ENCODE measurements around the gene NF1. TPM values are rescaled to one million over a fixed set of nuclear protein-coding genes. Genes with fewer than 3 reads are reported as not detected.

The NF1 gene
- polyA plus RNA-seq, 1 of the 3 experiments (the other 2 are of a cell fraction): 19.6 TPM

- CTCF ChIA-PET: interaction anchor here (1.4 to 3.9 kb wide), 7 partner anchors 11 to 464 kb away, joined by 3 to 18 read pairs (median 5); no protein-coding TSS in a partner anchor
Measured at GRCh38 chr17:31393749-31394146, 299.0 kb downstream of the NF1 start.

DNA sequence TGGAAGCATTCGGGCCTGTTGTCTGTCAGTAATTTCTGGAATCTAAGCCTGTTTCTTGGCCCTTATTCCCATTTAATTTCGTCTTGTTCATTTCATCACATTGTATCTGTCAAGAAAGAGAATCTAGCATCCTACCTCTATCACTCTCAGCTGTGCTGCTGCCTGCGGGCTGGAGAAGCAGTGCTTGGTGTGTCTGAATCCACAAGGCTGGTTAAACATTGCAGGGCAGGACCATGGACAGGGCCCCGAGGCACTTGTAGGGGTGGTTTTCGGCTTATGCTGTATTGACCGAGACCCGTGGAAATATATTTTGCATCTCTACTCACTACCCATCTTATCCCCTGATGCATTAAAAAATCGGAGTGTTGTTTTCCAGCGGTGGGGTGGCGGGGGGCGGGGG is 299.8 kb downstream of the NF1 start:
- WGBS (ENCODE audit: low lambda C conversion rate): 69% methylated on average over 11 of the region's 11 CpGs
- TF ChIP-seq MAX (IDR thresholded peaks at IDR 0.05; ENCODE audit: low read depth): no peak
- TF ChIP-seq MXI1 (IDR thresholded peaks at IDR 0.05; ENCODE audit: low read depth, low read length): no peak
- TF ChIP-seq POLR2AphosphoS5 (IDR thresholded peaks at IDR 0.05; ENCODE audit: low read depth, low read length): no peak
- no peak for TF ChIP-seq MEF2A (IDR thresholded peaks at IDR 0.05; ENCODE audit: borderline replicate concordance, low read depth)
- TF ChIP-seq GABPA (IDR thresholded peaks at IDR 0.05; ENCODE audit: low read depth): no peak
- peak; percentile 99 for TF ChIP-seq REST (IDR thresholded peaks at IDR 0.05; ENCODE audit: low read depth, low read length)
- no peak for TF ChIP-seq FOSL2 (IDR thresholded peaks at IDR 0.05; ENCODE audit: borderline replicate concordance, low read depth)
- peak; percentile 4; the same call in 1 of the 2 replicates for TF ChIP-seq RAD21 (IDR thresholded peaks at IDR 0.05; ENCODE audit: low read length)
- TF ChIP-seq NFIC (IDR thresholded peaks at IDR 0.05; ENCODE audit: borderline replicate concordance): no peak
- TF ChIP-seq NRF1 (IDR thresholded peaks at IDR 0.05; ENCODE audit: low read depth, low read length): no peak
- TF ChIP-seq YY1 (IDR thresholded peaks at IDR 0.05; ENCODE audit: low read depth): no peak
- CTCF ChIA-PET: interaction anchor here (1.4 to 1.5 kb wide), 5 partner anchors 43 to 464 kb away, joined by 3 to 6 read pairs (median 3); no protein-coding TSS in a partner anchor

More at GRCh38 chr17:31393749-31394146, 299.0 kb downstream of the NF1 start:
- WGBS (ENCODE audit: low lambda C conversion rate): 82% methylated on average over 7 of the region's 7 CpGs
- Histone ChIP-seq H3K9me2 (no peaks in the 10 kb centered on the region), H3K27ac (ENCODE audit: low read depth in 2 of 2, low read length in 1 of 2) (no peak overlapping the region), H3K27me3 (ENCODE audit: insufficient read depth) (no peaks in the 10 kb centered on the region), H4K20me1 (ENCODE audit: insufficient read depth) (no peaks in the 10 kb centered on the region), H3K9me3 (no peaks in the 10 kb centered on the region), H3F3A (replicated peaks; ENCODE audit: insufficient read depth) (peaks cover 3% of the 10 kb centered on the region), H3K4me2 (no peak overlapping the region), H3K4me1 (ENCODE audit: control insufficient read depth in 1 of 2, insufficient read depth in 2 of 2, low read depth in 1 of 2, low read length in 1 of 2) (peaks cover 0 to 39% of the 10 kb centered on the region in 2 experiments; a peak in 2 of 4 replicates), H3K9ac (no peak overlapping the region), H3K36me3 (replicated peaks in 1 of 2; ENCODE audit: control insufficient read depth in 1 of 2, insufficient read depth in 2 of 2, low read length in 1 of 2) (no peaks in the 10 kb centered on the region), H2AFZ (ENCODE audit: low read depth) (no peak overlapping the region), H3K79me2 (ENCODE audit: insufficient read depth) (no peaks in the 10 kb centered on the region), H3K4me3 (ENCODE audit: low read depth in 2 of 2, low read length in 1 of 2) (no peak overlapping the region)
- TF ChIP-seq RXRA (IDR thresholded peaks at IDR 0.05; ENCODE audit: borderline replicate concordance, low read depth): no peak
- TF ChIP-seq, protein P1, sequence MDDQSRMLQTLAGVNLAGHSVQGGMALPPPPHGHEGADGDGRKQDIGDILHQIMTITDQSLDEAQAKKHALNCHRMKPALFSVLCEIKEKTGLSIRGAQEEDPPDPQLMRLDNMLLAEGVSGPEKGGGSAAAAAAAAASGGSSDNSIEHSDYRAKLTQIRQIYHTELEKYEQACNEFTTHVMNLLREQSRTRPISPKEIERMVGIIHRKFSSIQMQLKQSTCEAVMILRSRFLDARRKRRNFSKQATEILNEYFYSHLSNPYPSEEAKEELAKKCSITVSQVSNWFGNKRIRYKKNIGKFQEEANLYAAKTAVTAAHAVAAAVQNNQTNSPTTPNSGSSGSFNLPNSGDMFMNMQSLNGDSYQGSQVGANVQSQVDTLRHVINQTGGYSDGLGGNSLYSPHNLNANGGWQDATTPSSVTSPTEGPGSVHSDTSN (IDR thresholded peaks at IDR 0.05): no peak
- no peak for TF ChIP-seq MXI1 (IDR thresholded peaks at IDR 0.05; ENCODE audit: low read depth, low read length)
- TF ChIP-seq GABPA (IDR thresholded peaks at IDR 0.05; ENCODE audit: low read depth): no peak
- TF ChIP-seq GATA2 (CRISPR knock-in tag; IDR thresholded peaks at IDR 0.05): no peak
- no peak for TF ChIP-seq USF1 (IDR thresholded peaks at IDR 0.05; ENCODE audit: borderline replicate concordance, low read depth)
- TF ChIP-seq EZH2phosphoT487 (IDR thresholded peaks at IDR 0.05; ENCODE audit: borderline replicate concordance, low read depth): no peak
- no peak for TF ChIP-seq TAF1 (IDR thresholded peaks at IDR 0.05; ENCODE audit: borderline replicate concordance, low read depth, low read length)
- no peak for TF ChIP-seq NRF1 (IDR thresholded peaks at IDR 0.05; ENCODE audit: low read depth, low read length)
- no peak for TF ChIP-seq POLR2AphosphoS5 (IDR thresholded peaks at IDR 0.05; ENCODE audit: low read depth, low read length)
- no peak for TF ChIP-seq RAD21 (IDR thresholded peaks at IDR 0.05; ENCODE audit: low read length)
- DNase-seq: no peak
- POLR2A ChIA-PET: interaction anchor here (0.9 to 1.3 kb wide), 2 partner anchors 12 to 124 kb away, joined by 4 read pairs; no protein-coding TSS in a partner anchor

More for the DNA sequence above, 299.8 kb downstream of the NF1 start:
- no peak overlapping the region for H3K4me2 ChIP-seq
- no peaks in the 10 kb centered on the region for H3K27me3 ChIP-seq (ENCODE audit: insufficient read depth)
- H3K79me2 ChIP-seq (ENCODE audit: insufficient read depth): no peaks in the 10 kb centered on the region
- peaks cover 0 to 37% of the 10 kb centered on the region in 2 experiments; a peak in 2 of 4 replicates for H3K4me1 ChIP-seq (ENCODE audit: control insufficient read depth in 1 of 2, insufficient read depth in 2 of 2, low read depth in 1 of 2, low read length in 1 of 2)
- H3K27ac ChIP-seq (ENCODE audit: low read depth in 2 of 2, low read length in 1 of 2): no peak overlapping the region
- DNase-seq: no peak
- H2AFZ ChIP-seq (ENCODE audit: low read depth): no peak overlapping the region
- H4K20me1 ChIP-seq (ENCODE audit: insufficient read depth): no peaks in the 10 kb centered on the region
- H3F3A ChIP-seq (replicated peaks; ENCODE audit: insufficient read depth): peaks cover 3% of the 10 kb centered on the region
- no peak overlapping the region for H3K4me3 ChIP-seq (ENCODE audit: low read depth in 2 of 2, low read length in 1 of 2)
- POLR2A ChIA-PET: no interaction called here
- no peaks in the 10 kb centered on the region for H3K36me3 ChIP-seq (replicated peaks in 1 of 2; ENCODE audit: control insufficient read depth in 1 of 2, insufficient read depth in 2 of 2, low read length in 1 of 2)
- no peak overlapping the region for H3K9ac ChIP-seq
- H3K9me3 ChIP-seq: no peaks in the 10 kb centered on the region
- H3K9me2 ChIP-seq: no peaks in the 10 kb centered on the region
